Calu3 (cell line): ENCODE measurements around the gene KLHL34. TPM values are rescaled to one million over a fixed set of nuclear protein-coding genes. Genes with fewer than 3 reads are reported as not detected.

Experiments
- BruUV-seq: library from RNA; stranded (reverse); fragments of 400-500 nt; replicated peaks from 2 replicates; lab custom pipeline; 2021; lab: Mats Ljungman, UMichigan
- CTCF ChIA-PET: fragments of 300-600 bp; sonication (Branson Sonifier 250); formaldehyde crosslinking; loops from one replicate; lab custom pipeline; 2022; ENCODE audit warnings: antibody characterized with exemption; lab: Charles Lee
- DNase-seq: peaks from one replicate; pipeline ENCODE4 v3.0.0; 2022
- H3K27ac Mint-ChIP-seq: one replicate; pipeline ENCODE4 v1.8.0; 2022; ENCODE audit warnings: mixed read lengths; ENCODE audit not compliant: unreplicated experiment
- H3K27me3 Mint-ChIP-seq: one replicate; pipeline ENCODE4 v1.8.0; 2022; ENCODE audit warnings: mixed read lengths; ENCODE audit not compliant: unreplicated experiment
- H3K36me3 Mint-ChIP-seq: one replicate; pipeline ENCODE4 v1.8.0; 2022; ENCODE audit warnings: mild to moderate bottlenecking, moderate library complexity, mixed read lengths; ENCODE audit not compliant: insufficient read depth, unreplicated experiment
- H3K4me1 Mint-ChIP-seq: one replicate; pipeline ENCODE4 v1.8.0; 2022; ENCODE audit warnings: mild to moderate bottlenecking, low read depth, mixed read lengths; ENCODE audit not compliant: unreplicated experiment
- H3K4me3 Mint-ChIP-seq: one replicate; pipeline ENCODE4 v1.8.0; 2022; ENCODE audit warnings: mild to moderate bottlenecking, low read depth, moderate library complexity, mixed read lengths; ENCODE audit not compliant: unreplicated experiment
- H3K9me3 Mint-ChIP-seq: one replicate; pipeline ENCODE4 v1.8.0; 2022; ENCODE audit warnings: low read depth, mixed read lengths; ENCODE audit not compliant: unreplicated experiment
- CTCF ChIP-seq: fragments of 200-600 bp; IDR thresholded peaks from one replicate; pipeline ENCODE4 v1.8.0; 2022; ENCODE audit warnings: antibody characterized with exemption; ENCODE audit not compliant: unreplicated experiment
- intact Hi-C: fragments of 100-400 bp; cut with micrococcal nuclease; formaldehyde crosslinking; loops from one replicate; pipeline ENCODE4 v1.10.0; 2022; ENCODE audit not compliant: unreplicated experiment
- total RNA-seq: library from RNA; stranded (reverse); gene quantifications from 2 replicates; pipeline ENCODE4 v1.2.3, GENCODE V29; 2022

Gene KLHL34
- total RNA-seq, 1 experiment from 2014 or later, result 0.12 TPM

GRCh38 chrX:21700275-21700674, 42.1 kb upstream of the KLHL34 start:
- Mint-ChIP-seq H3K4me1 (no peaks in the 10 kb centered on the region), H3K9me3 (no peaks in the 10 kb centered on the region), H3K4me3 (no peak overlapping the region), H3K27me3 (no peaks in the 10 kb centered on the region), H3K27ac (no peak overlapping the region), H3K36me3 (no peaks in the 10 kb centered on the region)
- BruUV-seq, result no TSS peak
- CTCF ChIA-PET, result no interaction called here
- intact Hi-C loops, result no loop called here
- no peak for DNase-seq
- no peak for TF ChIP-seq CTCF

GRCh38 chrX:21699136-21699535, 41.0 kb upstream of the KLHL34 start:
- H3K4me3 Mint-ChIP-seq, result no peak overlapping the region
- CTCF ChIA-PET, result no interaction called here
- BruUV-seq, result no TSS peak
- no peak for TF ChIP-seq CTCF
- H3K4me1 Mint-ChIP-seq, result no peaks in the 10 kb centered on the region
- no peaks in the 10 kb centered on the region for H3K36me3 Mint-ChIP-seq
- no peak overlapping the region for H3K27ac Mint-ChIP-seq
- no peaks in the 10 kb centered on the region for H3K27me3 Mint-ChIP-seq
- no peak for DNase-seq
- H3K9me3 Mint-ChIP-seq, result no peaks in the 10 kb centered on the region
- intact Hi-C loops, result no loop called here

GRCh38 chrX:21698272-21698671, 40.1 kb upstream of the KLHL34 start:
- Mint-ChIP-seq H3K27ac (no peak overlapping the region), H3K27me3 (no peaks in the 10 kb centered on the region), H3K9me3 (no peaks in the 10 kb centered on the region), H3K4me1 (no peaks in the 10 kb centered on the region), H3K36me3 (no peaks in the 10 kb centered on the region), H3K4me3 (no peak overlapping the region)
- CTCF ChIA-PET, result no interaction called here
- no peak for DNase-seq
- intact Hi-C loops, result no loop called here
- TF ChIP-seq CTCF, result no peak
- BruUV-seq, result no TSS peak

- no TSS peak for BruUV-seq
- CTCF ChIA-PET, result no interaction called here
- no peak for DNase-seq
Measured at GRCh38 chrX:21691512-21692018, 33.4 kb upstream of the KLHL34 start.

More at GRCh38 chrX:21691512-21692018, 33.4 kb upstream of the KLHL34 start:
- Mint-ChIP-seq H3K36me3 (no peaks in the 10 kb centered on the region), H3K9me3 (peaks cover 2% of the 10 kb centered on the region), H3K4me1 (no peaks in the 10 kb centered on the region), H3K27me3 (no peaks in the 10 kb centered on the region), H3K27ac (no peak overlapping the region), H3K4me3 (no peak overlapping the region)
- intact Hi-C loops, result no loop called here
- no peak for TF ChIP-seq CTCF
